Esophagus (tissue), 2 donors: ENCODE results near the gene RXFP2. TPM values are rescaled to one million over a fixed set of nuclear protein-coding genes. Genes with fewer than 3 reads are reported as not detected.

Experiments
- H3K27ac ChIP-seq, 2 donors: one replicate each; pipeline ENCODE4 v1.5.1; 2013; ENCODE audit warnings: low read depth in 2 of 2, mild to moderate bottlenecking in 2 of 2, inconsistent platforms in 1 of 2, low read length in 1 of 2, moderate library complexity in 1 of 2
- H3K27me3 ChIP-seq, 2 donors: one replicate each; pipeline ENCODE4 v1.6.1; 2013; ENCODE audit warnings: low read length in 2 of 2, control low read depth in 1 of 2, mild to moderate bottlenecking in 1 of 2; ENCODE audit not compliant: insufficient read depth in 2 of 2, control insufficient read depth in 1 of 2
- H3K36me3 ChIP-seq, 2 donors: one replicate each; pipeline ENCODE4 v1.6.1; 2013; ENCODE audit warnings: low read length in 1 of 2; ENCODE audit not compliant: control insufficient read depth in 2 of 2, insufficient read depth in 2 of 2
- H3K4me1 ChIP-seq, 2 donors: one replicate each; pipeline ENCODE4 v1.6.1; 2013; ENCODE audit warnings: low read length in 1 of 2; ENCODE audit not compliant: control insufficient read depth in 2 of 2, insufficient read depth in 2 of 2
- H3K4me3 ChIP-seq, 2 donors: one replicate each; pipeline ENCODE4 v1.5.1; 2013; ENCODE audit warnings: low read length in 2 of 2, mild to moderate bottlenecking in 2 of 2, low read depth in 1 of 2, moderate library complexity in 1 of 2
- H3K9me3 ChIP-seq, 2 donors: one replicate each; pipeline ENCODE4 v1.6.1; 2013; ENCODE audit warnings: mild to moderate bottlenecking in 2 of 2, low read depth in 1 of 2, low read length in 1 of 2, moderate library complexity in 1 of 2; ENCODE audit not compliant: control insufficient read depth in 2 of 2, insufficient read depth in 1 of 2
- WGBS, 2 donors: extraction: QIAGEN DNeasy Blood & Tissue Kit; methylation state at CpG; one replicate each; pipeline ENCODE4 v1.1.7; 2013; 5-methylcytosine and 5-hydroxymethylcytosine counted together
- polyA plus RNA-seq, 2 donors: library from polyadenylated mRNA; stranded (reverse); fragments of 200-250 nt; gene quantifications; one replicate each; pipeline ENCODE4 v1.2.3, GENCODE V29; 2013
- donor health status: healthy with polysubstance abuse.
- donor health status: Bipolar disorder and iron deficiency.

Gene RXFP2
- polyA plus RNA-seq = not detected

GRCh38 chr13:31739226-31739625 lies at the start of gene RXFP2:
RXFP2 (plus strand) TSS chr13:31739526; CDS start chr13:31739613, 87 bp downstream.
- Histone ChIP-seq H3K36me3 (no peaks in the 10 kb centered on the region), H3K27ac (no peak within 1 kb of the TSS), H3K27me3 (no peaks in the 10 kb centered on the region), H3K9me3 (no peaks in the 10 kb centered on the region), H3K4me1 (no peaks in the 10 kb centered on the region), H3K4me3 (no peak within 1 kb of the TSS)
- 85 to 89% methylated on average over 2 of the region's 2 CpGs for WGBS, 2 donors

GRCh38 chr13:31697290-31697689 lies 42.0 kb upstream of the RXFP2 start:
- Histone ChIP-seq H3K36me3 (no peaks in the 10 kb centered on the region), H3K9me3 (peaks cover 0 to 5% of the 10 kb centered on the region in 2 donors), H3K4me3 (no peak overlapping the region), H3K27ac (no peak overlapping the region), H3K4me1 (no peaks in the 10 kb centered on the region), H3K27me3 (no peaks in the 10 kb centered on the region)
- 0 to 3% methylated on average over 1 of the region's 1 CpG for WGBS, 2 donors

- Histone ChIP-seq H3K4me1 (no peaks in the 10 kb centered on the region), H3K27me3 (no peaks in the 10 kb centered on the region), H3K36me3 (no peaks in the 10 kb centered on the region), H3K4me3 (no peak overlapping the region), H3K9me3 (peaks cover 0 to 4% of the 10 kb centered on the region in 2 donors), H3K27ac (no peak overlapping the region)
- WGBS, 2 donors = 36 to 41% methylated on average over 3 of the region's 3 CpGs
Observed at GRCh38 chr13:31699650-31700049, 39.7 kb upstream of the RXFP2 start.

GRCh38 chr13:31703780-31704179 lies 35.5 kb upstream of the RXFP2 start:
- no peak overlapping the region for H3K27ac ChIP-seq
- no peaks in the 10 kb centered on the region for H3K36me3 ChIP-seq
- H3K9me3 ChIP-seq = no peaks in the 10 kb centered on the region
- H3K4me1 ChIP-seq = no peaks in the 10 kb centered on the region
- 82 to 88% methylated on average over 3 of the region's 3 CpGs for WGBS, 2 donors
- H3K4me3 ChIP-seq = no peak overlapping the region
- H3K27me3 ChIP-seq = no peaks in the 10 kb centered on the region

GRCh38 chr13:31706105-31706504 lies 33.2 kb upstream of the RXFP2 start:
- WGBS, 2 donors = 57 to 75% methylated on average over 1 of the region's 1 CpG
- H3K4me3 ChIP-seq = no peak overlapping the region
- no peak overlapping the region for H3K27ac ChIP-seq
- H3K36me3 ChIP-seq = no peaks in the 10 kb centered on the region
- no peaks in the 10 kb centered on the region for H3K9me3 ChIP-seq
- H3K4me1 ChIP-seq = no peaks in the 10 kb centered on the region
- H3K27me3 ChIP-seq = no peaks in the 10 kb centered on the region

- H3K27me3 ChIP-seq = no peaks in the 10 kb centered on the region
- no peak overlapping the region for H3K27ac ChIP-seq
- H3K9me3 ChIP-seq = no peaks in the 10 kb centered on the region
- H3K36me3 ChIP-seq = no peaks in the 10 kb centered on the region
- no peaks in the 10 kb centered on the region for H3K4me1 ChIP-seq
- H3K4me3 ChIP-seq = no peak overlapping the region
Observed at GRCh38 chr13:31717583-31717982, 21.7 kb upstream of the RXFP2 start.

GRCh38 chr13:31719214-31719613 lies 20.1 kb upstream of the RXFP2 start:
- Histone ChIP-seq H3K9me3 (no peaks in the 10 kb centered on the region), H3K4me3 (no peak overlapping the region), H3K27ac (no peak overlapping the region), H3K27me3 (no peaks in the 10 kb centered on the region), H3K4me1 (no peaks in the 10 kb centered on the region), H3K36me3 (no peaks in the 10 kb centered on the region)
- WGBS, 2 donors = 61 to 74% methylated on average over 3 of the region's 3 CpGs

GRCh38 chr13:31722673-31723072 lies 16.7 kb upstream of the RXFP2 start:
- Histone ChIP-seq H3K9me3 (no peaks in the 10 kb centered on the region), H3K4me1 (no peaks in the 10 kb centered on the region), H3K4me3 (no peak overlapping the region), H3K36me3 (no peaks in the 10 kb centered on the region), H3K27me3 (no peaks in the 10 kb centered on the region), H3K27ac (no peak overlapping the region)
- 33 to 37% methylated on average over 5 of the region's 5 CpGs for WGBS, 2 donors

GRCh38 chr13:31725841-31726240 lies 13.5 kb upstream of the RXFP2 start:
- Histone ChIP-seq H3K9me3 (no peaks in the 10 kb centered on the region), H3K36me3 (no peaks in the 10 kb centered on the region), H3K27me3 (no peaks in the 10 kb centered on the region), H3K4me3 (no peak overlapping the region), H3K4me1 (no peaks in the 10 kb centered on the region), H3K27ac (no peak overlapping the region)
- WGBS, 2 donors = 83 to 87% methylated on average over 5 of the region's 5 CpGs

- 61 to 70% methylated on average over 6 of the region's 6 CpGs for WGBS, 2 donors
- H3K4me1 ChIP-seq = no peaks in the 10 kb centered on the region
- H3K27me3 ChIP-seq = no peaks in the 10 kb centered on the region
- H3K9me3 ChIP-seq = no peaks in the 10 kb centered on the region
- no peaks in the 10 kb centered on the region for H3K36me3 ChIP-seq
- H3K27ac ChIP-seq = no peak overlapping the region
- no peak overlapping the region for H3K4me3 ChIP-seq
Observed at GRCh38 chr13:31731921-31732320, 7.4 kb upstream of the RXFP2 start.
